H1 (cell line): Measurements from ENCODE around the gene MCL1. TPM values are rescaled to one million over a fixed set of nuclear protein-coding genes. Genes with fewer than 3 reads are reported as not detected.

Source experiments
- CTCF ChIA-PET: fragments of 300-600 bp; sonication (Branson Sonifier 250); formaldehyde crosslinking; loops from one replicate; lab custom pipeline; 2021; ENCODE audit not compliant: partially characterized antibody; lab: Charles Lee
- POLR2A ChIA-PET: fragments of 300-600 bp; sonication (Branson Sonifier 250); formaldehyde crosslinking; loops from one replicate; lab custom pipeline; 2021; ENCODE audit warnings: inconsistent platforms; ENCODE audit not compliant: partially characterized antibody; lab: Charles Lee
- DNase-seq, 2 experiments: peaks; one replicate each; pipeline versions ENCODE4 v3.0.0 to v3.0.0-alpha.2; 2010 to 2022; ENCODE audit warnings: low spot score in 2 of 2, low read depth in 1 of 2, mixed read lengths in 1 of 2
- FAIRE-seq: peaks from 2 replicates; lab custom pipeline; 2011; peaks lifted over from hg19 to GRCh38; lab: Jason Lieb, UNC
- H2AFZ ChIP-seq: 2 replicates; pipeline ENCODE4 v1.8.1; 2012; ENCODE audit warnings: low read length, inconsistent platforms
- H2AK5ac ChIP-seq: 2 replicates; pipeline ENCODE4 v1.6.1; 2013; ENCODE audit warnings: low read depth, low read length
- H2BK120ac ChIP-seq: replicated peaks from 2 replicates; pipeline ENCODE3; 2013; ENCODE audit warnings: low read depth, low read length, inconsistent platforms
- H2BK12ac ChIP-seq: 2 replicates; pipeline ENCODE4 v1.6.1; 2013; ENCODE audit warnings: low read depth, low read length
- H2BK15ac ChIP-seq: 2 replicates; pipeline ENCODE4 v1.6.1; 2013; ENCODE audit warnings: low read length
- H2BK20ac ChIP-seq: 2 replicates; pipeline ENCODE4 v1.6.1; 2013; ENCODE audit warnings: low read length
- H2BK5ac ChIP-seq: 2 replicates; pipeline ENCODE4 v1.6.1; 2013; ENCODE audit warnings: low read depth, low read length
- H3K14ac ChIP-seq: 2 replicates; pipeline ENCODE4 v1.6.1; 2013; ENCODE audit warnings: inconsistent platforms; ENCODE audit not compliant: insufficient read length
- H3K18ac ChIP-seq: 2 replicates; pipeline ENCODE4 v1.6.1; 2013; ENCODE audit warnings: low read length; ENCODE audit errors: extremely low read depth
- H3K23ac ChIP-seq: 2 replicates; pipeline ENCODE4 v1.6.1; 2013; ENCODE audit warnings: inconsistent platforms; ENCODE audit not compliant: insufficient read length
- H3K23me2 ChIP-seq: 2 replicates; pipeline ENCODE4 v1.6.1; 2013; ENCODE audit warnings: low read depth, low read length
- H3K27ac ChIP-seq: 2 replicates; pipeline ENCODE4 v1.6.1; 2011; ENCODE audit warnings: low read depth, low read length, inconsistent platforms
- H3K27me3 ChIP-seq, 4 experiments: replicated peaks in 1 of 4; 1 replicate in 1 of 4; 2 replicates in 3 of 4; pipeline versions ENCODE4 v1.6.1 to v1.8.1; 2011 to 2013; ENCODE audit warnings: low read length in 3 of 4, mild to moderate bottlenecking in 3 of 4, inconsistent platforms in 2 of 4, mixed read lengths in 2 of 4, moderate library complexity in 1 of 4; ENCODE audit not compliant: control insufficient read depth in 3 of 4, insufficient read depth in 3 of 4; ENCODE audit errors: extremely low read depth in 1 of 4
- H3K36me3 ChIP-seq, 4 experiments: 2 replicates each; pipeline versions ENCODE4 v1.6.1 to v1.8.1; 2011 to 2013; ENCODE audit warnings: mild to moderate bottlenecking in 4 of 4, low read length in 3 of 4, moderate library complexity in 2 of 4, control low read depth in 1 of 4, inconsistent platforms in 1 of 4; ENCODE audit not compliant: insufficient read depth in 4 of 4, control insufficient read depth in 2 of 4
- H3K4ac ChIP-seq: replicated peaks from 2 replicates; pipeline ENCODE3; 2013; ENCODE audit warnings: low read length, low read depth, mixed read lengths, inconsistent platforms; ENCODE audit not compliant: insufficient read length
- H3K4me1 ChIP-seq, 4 experiments: replicated peaks in 1 of 4; 1 replicate in 1 of 4; 2 replicates in 3 of 4; pipeline versions ENCODE4 v1.6.1 to v1.8.1; 2011 to 2013; ENCODE audit warnings: low read length in 3 of 4, inconsistent platforms in 2 of 4, mixed read lengths in 1 of 4; ENCODE audit not compliant: insufficient read depth in 4 of 4, control insufficient read depth in 3 of 4
- H3K4me2 ChIP-seq, 2 experiments: 2 replicates each; pipeline versions ENCODE4 v1.6.1 to v1.8.1; 2011 to 2013; ENCODE audit warnings: low read depth in 2 of 2, low read length in 2 of 2, control low read depth in 1 of 2, inconsistent platforms in 1 of 2, mild to moderate bottlenecking in 1 of 2; ENCODE audit not compliant: insufficient read depth in 1 of 2
- H3K4me3 ChIP-seq, 4 experiments: fragments of 200-600, 300-600 bp in 1 of 4; sonication (generic), shearing (Covaris generic), sonication (Bioruptor Twin) in 1 of 4; 2 replicates each; pipeline versions ENCODE4 v1.5.1 to v1.8.1; 2011 to 2016; ENCODE audit warnings: low read length in 4 of 4, low read depth in 3 of 4, control low read depth in 2 of 4, inconsistent platforms in 2 of 4, mild to moderate bottlenecking in 2 of 4, mixed read lengths in 1 of 4, moderate library complexity in 1 of 4; ENCODE audit not compliant: insufficient read depth in 2 of 4; ENCODE audit errors: extremely low read depth in 1 of 4
- H3K56ac ChIP-seq: replicated peaks from 2 replicates; pipeline ENCODE3; 2013; ENCODE audit warnings: low read depth, mild to moderate bottlenecking, mixed read lengths, low read length, inconsistent platforms; ENCODE audit not compliant: insufficient read length
- H3K79me1 ChIP-seq: 2 replicates; pipeline ENCODE4 v1.6.1; 2013; ENCODE audit warnings: low read depth, low read length, control low read depth
- H3K79me2 ChIP-seq, 2 experiments: 2 replicates each; pipeline versions ENCODE4 v1.6.1 to v1.8.1; 2012 to 2013; ENCODE audit warnings: low read length in 2 of 2, mild to moderate bottlenecking in 2 of 2, inconsistent platforms in 1 of 2; ENCODE audit not compliant: insufficient read depth in 2 of 2, control insufficient read depth in 1 of 2
- H3K9ac ChIP-seq, 4 experiments: replicated peaks in 1 of 4; 1 replicate in 1 of 4; 2 replicates in 3 of 4; pipeline versions ENCODE4 v1.6.1 to v1.8.1; 2011 to 2013; ENCODE audit warnings: low read depth in 3 of 4, low read length in 3 of 4, control low read depth in 2 of 4, mild to moderate bottlenecking in 2 of 4, moderate library complexity in 2 of 4, inconsistent platforms in 1 of 4; ENCODE audit errors: extremely low read depth in 1 of 4
- H3K9me3 ChIP-seq, 2 experiments: 2 replicates each; pipeline versions ENCODE4 v1.6.1 to v1.8.1; 2012 to 2013; ENCODE audit warnings: mild to moderate bottlenecking in 2 of 2, moderate library complexity in 2 of 2, control low read depth in 1 of 2, inconsistent platforms in 1 of 2, low read depth in 1 of 2, low read length in 1 of 2, mixed read lengths in 1 of 2; ENCODE audit not compliant: insufficient read depth in 2 of 2
- H4K20me1 ChIP-seq, 2 experiments: replicated peaks in 1 of 2; 2 replicates each; pipeline versions ENCODE3 to v1.8.1; 2011 to 2013; ENCODE audit warnings: inconsistent platforms in 2 of 2, low read length in 2 of 2, mild to moderate bottlenecking in 1 of 2; ENCODE audit not compliant: insufficient read depth in 2 of 2, control insufficient read depth in 1 of 2
- H4K5ac ChIP-seq: 2 replicates; pipeline ENCODE4 v1.6.1; 2013; ENCODE audit warnings: low read length, low read depth, mixed read lengths, inconsistent platforms; ENCODE audit not compliant: insufficient read length
- H4K8ac ChIP-seq: 2 replicates; pipeline ENCODE4 v1.8.0; 2013; ENCODE audit warnings: mild to moderate bottlenecking, moderate library complexity, low read length, inconsistent platforms; ENCODE audit not compliant: insufficient read depth; ENCODE audit errors: extremely low read depth
- H4K91ac ChIP-seq: replicated peaks from 2 replicates; pipeline ENCODE3; 2013; ENCODE audit warnings: low read length, mixed read lengths, inconsistent platforms; ENCODE audit not compliant: insufficient read length
- ASH2L ChIP-seq: fragments of 200-600, 300-600 bp; sonication (generic); IDR thresholded peaks from one replicate; pipeline ENCODE4 v1.7.1; 2017; ENCODE audit warnings: low read length
- CBX8 ChIP-seq: fragments of 300-800, 300-1000 bp; sonication (generic); IDR thresholded peaks from 2 replicates; pipeline ENCODE4 v1.7.1; 2016; ENCODE audit warnings: low read depth, low read length, borderline replicate concordance
- EP300 ChIP-seq, 2 experiments: IDR thresholded peaks; 1 replicate in 1 of 2; 2 replicates in 1 of 2; pipeline ENCODE4 v1.6.1; 2011 to 2012; ENCODE audit warnings: low read depth in 2 of 2, low read length in 2 of 2, mild to moderate bottlenecking in 2 of 2, borderline replicate concordance in 1 of 2, inconsistent platforms in 1 of 2, moderate library complexity in 1 of 2
- POLR2A ChIP-seq, 2 experiments: IDR thresholded peaks; 1 replicate in 1 of 2; 2 replicates in 1 of 2; pipeline ENCODE4 v1.6.1; 2011; ENCODE audit warnings: low read depth in 2 of 2, low read length in 2 of 2, mild to moderate bottlenecking in 2 of 2; ENCODE audit errors: control extremely low read depth in 1 of 2
- POLR2AphosphoS5 ChIP-seq: IDR thresholded peaks from 2 replicates; pipeline ENCODE4 v1.6.1; 2011; ENCODE audit warnings: low read depth, low read length
- RXRA ChIP-seq: IDR thresholded peaks from 2 replicates; pipeline ENCODE4 v1.6.1; 2011; ENCODE audit warnings: low read depth, mild to moderate bottlenecking, low read length, moderate library complexity; ENCODE audit not compliant: insufficient read depth
- SAP30 ChIP-seq: fragments of 300-600 bp; sonication (generic); IDR thresholded peaks from 2 replicates; pipeline ENCODE4 v1.7.1; 2012; ENCODE audit warnings: low read length, moderate library complexity, mild to moderate bottlenecking, inconsistent platforms; ENCODE audit not compliant: insufficient read depth, insufficient replicate concordance
- WGBS, 2 experiments: shearing (Covaris generic) in 1 of 2; methylation state at CpG; one replicate each; pipeline versions ENCODE4 v1.1.6 to v1.1.7; 2013 to 2015; ENCODE audit warnings: low lambda C conversion rate in 2 of 2, mixed read lengths in 2 of 2, inconsistent platforms in 1 of 2, low coverage in 1 of 2, missing lambda C conversion rate in 1 of 2; ENCODE audit not compliant: insufficient replicate concordance in 2 of 2, insufficient coverage in 1 of 2, insufficient read length in 1 of 2; ENCODE audit errors: extremely low coverage in 1 of 2, missing lambda C conversion rate in 1 of 2; 5-methylcytosine and 5-hydroxymethylcytosine counted together
- polyA plus RNA-seq, 7 experiments: library from polyadenylated mRNA; depleted of rRNA in 3 of 7; stranded (reverse) in 5 of 7; unstranded in 2 of 7; fragments of >200 nt in 5 of 7; fragments of 200-250 nt in 2 of 7; gene quantifications; 1 replicate in 5 of 7; 2 replicates in 1 of 7; 4 replicates in 1 of 7; pipeline versions ENCODE4 v1.2.1 to v1.2.3, GENCODE V29; 2011 to 2013; ENCODE audit warnings: missing spikeins in 2 of 7, mixed read lengths in 2 of 7
- total RNA-seq: library from RNA; stranded (reverse); fragmentation: NEBNext Ultra II Directional; extraction: Animal tissue kit (Norgen Biotek cat#: 25700); gene quantifications from 2 replicates; pipeline ENCODE4 v1.2.1, GENCODE V29; 2021

The MCL1 gene
- total and polyA plus RNA-seq, 2 of the 8 experiments (the other 6 are each of a cell fraction or from before 2014, with no cell fraction given), result 61.1 to 218 TPM

- WGBS, 2 experiments, result 5% methylated on average over 4 of the region's 4 CpGs; no CpG with 5 or more reads in 1 of the 2 experiments
- DNase-seq, result no peak
- FAIRE-seq, result no peak
These were observed 16.7 kb downstream of the MCL1 start for GRCh38 chr1:150562446-150563339.

More at GRCh38 chr1:150562446-150563339, 16.7 kb downstream of the MCL1 start:
- no peak overlapping the region; the same call in 1 of the 2 replicates for H2AK5ac ChIP-seq
- TF ChIP-seq SAP30, result no peak
- 0 out of 2 replicates have a peak, but pooled peaks have one; percentile 25 for TF ChIP-seq RXRA
- 0 out of 3 replicates have a peak, but pooled peaks of 1 of the 2 experiments have one; percentile 31 for TF ChIP-seq POLR2A (IDR thresholded peaks at IDR 0.05; ENCODE audit: control extremely low read depth in 1 of 2, low read depth in 2 of 2, low read length in 2 of 2)
- no peak for TF ChIP-seq CBX8
- TF ChIP-seq POLR2AphosphoS5, result peak; percentile 49
- TF ChIP-seq EP300 (IDR thresholded peaks at IDR 0.05; ENCODE audit: borderline replicate concordance in 1 of 2, low read depth in 2 of 2, low read length in 2 of 2), result peak in 1 of 2 experiments; percentile 12; a peak in 1 of 3 replicates
- TF ChIP-seq ASH2L, result peak; percentile 53
- H2BK15ac ChIP-seq, result peak overlapping the region; percentile 63; the same call in 1 of the 2 replicates
- no peaks in the 10 kb centered on the region for H3K79me1 ChIP-seq
- no peak overlapping the region for H2AFZ ChIP-seq
- H2BK120ac ChIP-seq, result no peak overlapping the region
- H4K91ac ChIP-seq, result peak overlapping the region; percentile 50
- peak overlapping the region; percentile 41 for H3K4ac ChIP-seq
- H2BK5ac ChIP-seq, result peak overlapping the region; percentile 97
- H3K9me3 ChIP-seq, result no peaks in the 10 kb centered on the region
- peak overlapping the region; percentile 93 for H3K18ac ChIP-seq
- peak overlapping the region; percentile 77 for H4K8ac ChIP-seq
- no peaks in the 10 kb centered on the region for H3K27me3 ChIP-seq
- H3K27ac ChIP-seq, result peak overlapping the region; percentile 88
- H4K5ac ChIP-seq, result peak overlapping the region; percentile 73
- peak overlapping the region; percentile 85 to 95 for H3K4me2 ChIP-seq
- POLR2A ChIA-PET, result interaction anchor here (0.6 to 43.7 kb wide), 7 partner anchors 12 to 449 kb away, joined by 4 to 1380 read pairs (median 13); partner anchors contain the start of genes ADAMTSL4, ENSA, FALEC and MCL1
- H3K36me3 ChIP-seq, result no peaks in the 10 kb centered on the region
- no peak overlapping the region for H3K14ac ChIP-seq
- H3K23me2 ChIP-seq, result peaks cover 7% of the 10 kb centered on the region
- peak overlapping the region in 3 of 4 experiments; percentile 53 to 78 (median 60); a peak in 6 of 7 replicates for H3K9ac ChIP-seq
- peaks cover 5 to 48% of the 10 kb centered on the region in 2 experiments; a peak in 3 of 4 replicates for H3K79me2 ChIP-seq
- H3K23ac ChIP-seq, result no peak overlapping the region
- peak overlapping the region; percentile 95 for H2BK12ac ChIP-seq
- CTCF ChIA-PET, result interaction anchor here (0.6 to 13.7 kb wide), 8 partner anchors 9 to 52 kb away, joined by 3 to 210 read pairs (median 15); partner anchors contain the start of gene ADAMTSL4
- peaks cover 0 to 2% of the 10 kb centered on the region in 2 experiments for H4K20me1 ChIP-seq
- H3K4me1 ChIP-seq, result peaks cover 18 to 34% (median 25%) of the 10 kb centered on the region in 4 experiments
- peak overlapping the region; percentile 78; the same call in 1 of the 2 replicates for H2BK20ac ChIP-seq
- H3K56ac ChIP-seq, result no peak overlapping the region
- peak overlapping the region; percentile 42 to 79 (median 70); a peak in 7 of 8 replicates for H3K4me3 ChIP-seq
